Endodermal cell (in vitro differentiated cells): ENCODE data around the gene IFNG. TPM values are rescaled to one million over a fixed set of nuclear protein-coding genes. Genes with fewer than 3 reads are reported as not detected.

Experiments
- DNase-seq: peaks from one replicate; pipeline ENCODE4 v3.0.0-alpha.2; 2017
- H3K27ac ChIP-seq: 2 replicates; pipeline ENCODE4 v1.5.1; 2013; ENCODE audit warnings: mild to moderate bottlenecking, low read depth, low read length, moderate library complexity
- H3K27me3 ChIP-seq: 2 replicates; pipeline ENCODE4 v1.6.1; 2013; ENCODE audit warnings: mild to moderate bottlenecking, low read length, moderate library complexity; ENCODE audit not compliant: insufficient read depth, control insufficient read depth, poor library complexity, severe bottlenecking
- H3K36me3 ChIP-seq: 2 replicates; pipeline ENCODE4 v1.7.0; 2013; ENCODE audit warnings: mild to moderate bottlenecking, low read length, moderate library complexity; ENCODE audit not compliant: control insufficient read depth, insufficient read depth
- H3K4me1 ChIP-seq: one replicate; pipeline ENCODE4 v1.7.0; 2013; ENCODE audit warnings: low read length; ENCODE audit not compliant: control insufficient read depth, insufficient read depth
- H3K4me3 ChIP-seq: 2 replicates; pipeline ENCODE4 v1.5.1; 2013; ENCODE audit warnings: mild to moderate bottlenecking, low read length, moderate library complexity
- H3K9ac ChIP-seq: 2 replicates; pipeline ENCODE4 v1.6.1; 2013; ENCODE audit warnings: mild to moderate bottlenecking, low read length, moderate library complexity; ENCODE audit not compliant: poor library complexity, severe bottlenecking; ENCODE audit errors: extremely low read depth
- H3K9me3 ChIP-seq: 2 replicates; pipeline ENCODE4 v1.6.1; 2013; ENCODE audit warnings: mild to moderate bottlenecking, low read length, moderate library complexity; ENCODE audit not compliant: control insufficient read depth
- H3K27ac Mint-ChIP-seq: 2 replicates; pipeline ENCODE4 v1.8.0; 2020; ENCODE audit warnings: mixed read lengths
- H3K27me3 Mint-ChIP-seq: 2 replicates; pipeline ENCODE4 v1.8.0; 2021; ENCODE audit warnings: mild to moderate bottlenecking, mixed read lengths; ENCODE audit not compliant: insufficient read depth
- H3K36me3 Mint-ChIP-seq: 2 replicates; pipeline ENCODE4 v1.8.0; 2020; ENCODE audit warnings: low read depth, mixed read lengths
- H3K4me1 Mint-ChIP-seq: 2 replicates; pipeline ENCODE4 v1.8.0; 2020; ENCODE audit warnings: mixed read lengths
- H3K4me3 Mint-ChIP-seq: 2 replicates; pipeline ENCODE4 v1.8.0; 2020; ENCODE audit warnings: mild to moderate bottlenecking, moderate library complexity, mixed read lengths
- H3K9me3 Mint-ChIP-seq: 2 replicates; pipeline ENCODE4 v1.8.0; 2020; ENCODE audit warnings: mild to moderate bottlenecking, mixed read lengths
- WGBS, 2 experiments: methylation state at CpG; one replicate each; pipeline versions ENCODE4 v1.1.5 to v1.1.7; 2013; ENCODE audit warnings: missing lambda C conversion rate in 2 of 2, mixed read lengths in 1 of 2; ENCODE audit not compliant: insufficient coverage in 1 of 2, insufficient read length in 1 of 2; 5-methylcytosine and 5-hydroxymethylcytosine counted together
- total RNA-seq, 2 donors: library from RNA; stranded (reverse); fragmentation: NEBNext Ultra II Directional in 1 of 2; extraction: Animal tissue kit (Norgen Biotek cat#: 25700) in 1 of 2; gene quantifications; 2 replicates in 1 of 2; 3 replicates in 1 of 2; pipeline ENCODE4 v1.2.1, GENCODE V29; 2021
- TF ChIP-seq, protein P1 (sequence below): fragments of 200-600 bp; sonication (generic); conservative IDR thresholded peaks from 2 replicates; pipeline ENCODE4 v1.5.0; 2021; ENCODE audit warnings: antibody characterized with exemption, mild to moderate bottlenecking

IFNG gene
- total RNA-seq, 2 donors from 2014 or later, result not detected

DNA sequence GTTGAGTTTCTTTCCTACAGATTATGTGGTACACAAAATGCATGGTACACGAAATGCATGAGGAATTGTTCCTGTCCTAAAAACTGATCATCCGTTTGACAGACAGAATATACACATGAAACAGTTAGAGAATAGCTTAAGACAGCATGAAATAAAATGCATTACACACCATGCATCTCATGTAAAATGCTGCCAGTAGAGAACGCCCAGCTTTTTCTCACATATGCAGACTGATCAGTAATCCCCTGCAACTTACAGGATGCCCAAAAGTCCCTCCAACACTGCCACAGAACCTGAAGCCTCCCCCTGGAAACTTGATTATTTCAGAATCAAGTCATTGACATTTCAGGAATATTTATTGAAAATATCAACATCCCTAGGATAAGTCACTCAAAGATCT, 24.0 kb downstream of the IFNG start:
- peaks cover 12% of the 10 kb centered on the region for H3K9me3 ChIP-seq
- no peak overlapping the region for H3K9ac ChIP-seq
- H3K4me1 ChIP-seq, result no peaks in the 10 kb centered on the region
- TF ChIP-seq, protein P1, sequence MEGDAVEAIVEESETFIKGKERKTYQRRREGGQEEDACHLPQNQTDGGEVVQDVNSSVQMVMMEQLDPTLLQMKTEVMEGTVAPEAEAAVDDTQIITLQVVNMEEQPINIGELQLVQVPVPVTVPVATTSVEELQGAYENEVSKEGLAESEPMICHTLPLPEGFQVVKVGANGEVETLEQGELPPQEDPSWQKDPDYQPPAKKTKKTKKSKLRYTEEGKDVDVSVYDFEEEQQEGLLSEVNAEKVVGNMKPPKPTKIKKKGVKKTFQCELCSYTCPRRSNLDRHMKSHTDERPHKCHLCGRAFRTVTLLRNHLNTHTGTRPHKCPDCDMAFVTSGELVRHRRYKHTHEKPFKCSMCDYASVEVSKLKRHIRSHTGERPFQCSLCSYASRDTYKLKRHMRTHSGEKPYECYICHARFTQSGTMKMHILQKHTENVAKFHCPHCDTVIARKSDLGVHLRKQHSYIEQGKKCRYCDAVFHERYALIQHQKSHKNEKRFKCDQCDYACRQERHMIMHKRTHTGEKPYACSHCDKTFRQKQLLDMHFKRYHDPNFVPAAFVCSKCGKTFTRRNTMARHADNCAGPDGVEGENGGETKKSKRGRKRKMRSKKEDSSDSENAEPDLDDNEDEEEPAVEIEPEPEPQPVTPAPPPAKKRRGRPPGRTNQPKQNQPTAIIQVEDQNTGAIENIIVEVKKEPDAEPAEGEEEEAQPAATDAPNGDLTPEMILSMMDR, result no peak
- H3K4me3 ChIP-seq, result no peak overlapping the region
- Mint-ChIP-seq H3K4me1 (peaks cover 14% of the 10 kb centered on the region), H3K36me3 (no peaks in the 10 kb centered on the region), H3K27ac (no peak overlapping the region), H3K4me3 (no peak overlapping the region), H3K9me3 (peaks cover 11% of the 10 kb centered on the region), H3K27me3 (peaks cover 38% of the 10 kb centered on the region)
- 92% methylated on average over 2 to 3 of the region's 3 CpGs for WGBS, 2 experiments
- peaks cover 55% of the 10 kb centered on the region for H3K27me3 ChIP-seq
- no peak for DNase-seq
- H3K36me3 ChIP-seq, result no peaks in the 10 kb centered on the region
- no peak overlapping the region for H3K27ac ChIP-seq

DNA sequence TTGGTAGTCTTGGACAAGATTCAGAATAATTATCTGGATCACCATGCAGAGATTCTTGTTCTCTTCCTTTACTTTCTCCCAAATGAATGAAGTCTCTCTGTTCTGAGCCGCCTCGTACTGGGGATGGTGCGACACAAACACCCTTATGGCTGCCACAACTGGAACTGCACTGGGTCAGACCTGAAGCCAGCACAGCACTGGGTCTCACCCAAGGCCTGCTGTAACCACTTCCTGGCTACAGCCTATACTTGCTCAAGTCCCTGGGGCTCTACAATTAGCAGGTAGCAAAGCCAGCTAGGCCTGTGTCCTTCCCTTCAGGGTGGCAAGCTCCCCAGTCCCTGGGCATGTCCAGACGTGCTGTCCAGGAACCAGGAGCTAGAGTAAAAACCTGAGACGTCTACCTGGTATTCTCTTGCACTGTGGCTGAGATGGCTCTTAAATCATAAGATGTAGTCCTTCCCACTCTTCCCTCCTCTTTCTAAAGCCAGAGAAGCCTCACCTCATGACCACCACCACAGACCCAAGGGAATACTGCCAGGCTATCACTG, 27.6 kb downstream of the IFNG start:
- Mint-ChIP-seq H3K4me3 (no peak overlapping the region), H3K27me3 (peaks cover 19% of the 10 kb centered on the region), H3K9me3 (peaks cover 42% of the 10 kb centered on the region), H3K27ac (no peak overlapping the region), H3K4me1 (no peaks in the 10 kb centered on the region), H3K36me3 (peaks cover 3% of the 10 kb centered on the region)
- H3K27me3 ChIP-seq, result peaks cover 24% of the 10 kb centered on the region
- 92 to 100% methylated on average over 2 to 5 of the region's 5 CpGs for WGBS, 2 experiments
- no peak for DNase-seq
- no peaks in the 10 kb centered on the region for H3K36me3 ChIP-seq
- no peak overlapping the region for H3K4me3 ChIP-seq
- peaks cover 37% of the 10 kb centered on the region for H3K9me3 ChIP-seq
- TF ChIP-seq, protein P1, result no peak
- no peak overlapping the region for H3K27ac ChIP-seq
- no peak overlapping the region for H3K9ac ChIP-seq
- no peaks in the 10 kb centered on the region for H3K4me1 ChIP-seq

DNA sequence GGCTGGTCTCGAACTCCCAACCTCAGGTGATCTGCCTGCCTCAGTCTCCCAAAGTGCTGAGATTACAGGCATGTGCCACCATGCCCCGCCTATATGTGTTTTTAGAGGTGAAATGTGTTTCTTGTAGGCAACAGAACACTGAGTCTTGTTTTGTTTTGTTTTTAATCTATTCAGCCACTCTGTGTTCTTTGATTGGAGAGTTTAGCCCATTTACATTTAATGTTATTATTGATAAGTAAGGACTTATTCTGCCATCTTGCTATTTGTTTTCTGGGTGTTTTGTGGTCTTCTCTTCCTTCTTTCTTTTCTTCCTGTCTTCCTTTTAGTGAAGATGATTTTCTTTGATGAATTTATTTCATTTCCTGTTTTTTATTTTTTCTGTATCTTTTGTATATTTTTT, 29.6 kb downstream of the IFNG start:
- no peak overlapping the region for H3K4me3 Mint-ChIP-seq
- no peak overlapping the region for H3K27ac Mint-ChIP-seq
- TF ChIP-seq, protein P1, result no peak
- peaks cover 42% of the 10 kb centered on the region for H3K9me3 Mint-ChIP-seq
- H3K4me1 Mint-ChIP-seq, result no peaks in the 10 kb centered on the region
- no peak overlapping the region for H3K27ac ChIP-seq
- no peak overlapping the region for H3K9ac ChIP-seq
- H3K36me3 Mint-ChIP-seq, result peaks cover 3% of the 10 kb centered on the region
- peaks cover 3% of the 10 kb centered on the region for H3K27me3 Mint-ChIP-seq
- no peaks in the 10 kb centered on the region for H3K36me3 ChIP-seq
- no peak overlapping the region for H3K4me3 ChIP-seq
- H3K4me1 ChIP-seq, result no peaks in the 10 kb centered on the region
- peaks cover 37% of the 10 kb centered on the region for H3K9me3 ChIP-seq
- 96 to 100% methylated on average over 1 to 2 of the region's 2 CpGs for WGBS, 2 experiments
- peaks cover 6% of the 10 kb centered on the region for H3K27me3 ChIP-seq
- DNase-seq, result no peak
